HG03039 (cell line): Measurements from ENCODE around the gene DEPDC5.

Experiments
- ATAC-seq: cut with Tn5 transposase; IDR thresholded peaks from one replicate; pipeline ENCODE4 v1.9.1; 2021; ENCODE audit warnings: mild to moderate bottlenecking, moderate library complexity; ENCODE audit not compliant: unreplicated experiment

The DEPDC5 gene

DNA sequence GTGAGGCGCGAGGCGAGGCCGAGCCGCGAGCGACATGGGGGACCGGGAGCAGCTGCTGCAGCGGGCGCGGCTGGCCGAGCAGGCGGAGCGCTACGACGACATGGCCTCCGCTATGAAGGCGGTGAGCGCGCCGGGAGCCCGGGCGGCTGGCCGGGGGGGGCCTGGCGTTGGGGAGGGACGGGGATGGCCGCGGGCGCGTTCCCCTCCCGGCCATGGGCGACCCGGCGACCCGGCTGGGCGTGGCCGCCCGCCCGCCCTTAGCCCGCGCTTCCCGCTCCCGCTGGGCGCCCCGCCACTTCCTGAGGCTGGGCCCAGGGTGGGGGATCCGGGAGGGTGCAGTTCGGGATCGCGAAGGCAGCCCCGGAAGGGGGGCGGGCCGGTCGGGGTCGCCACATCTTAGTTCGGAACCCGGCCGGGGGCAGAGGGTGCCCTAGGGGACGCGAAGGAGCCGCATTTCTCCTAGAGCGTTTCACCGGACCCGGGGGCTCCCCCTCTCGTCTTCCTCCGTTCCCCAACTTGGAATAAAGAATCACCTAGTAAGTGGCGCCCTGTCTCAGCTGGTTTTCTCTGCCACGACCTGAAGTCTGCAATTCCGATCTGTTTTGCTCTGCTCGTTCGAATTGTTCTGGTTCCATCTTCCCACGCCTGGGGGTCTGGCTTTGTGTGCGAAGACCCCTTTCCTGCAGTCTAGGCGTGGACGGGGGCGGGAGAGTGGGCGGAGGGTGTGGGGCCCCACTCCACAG is 191.1 kb downstream of the DEPDC5 start:
- ATAC-seq, result peak; percentile 21

DNA sequence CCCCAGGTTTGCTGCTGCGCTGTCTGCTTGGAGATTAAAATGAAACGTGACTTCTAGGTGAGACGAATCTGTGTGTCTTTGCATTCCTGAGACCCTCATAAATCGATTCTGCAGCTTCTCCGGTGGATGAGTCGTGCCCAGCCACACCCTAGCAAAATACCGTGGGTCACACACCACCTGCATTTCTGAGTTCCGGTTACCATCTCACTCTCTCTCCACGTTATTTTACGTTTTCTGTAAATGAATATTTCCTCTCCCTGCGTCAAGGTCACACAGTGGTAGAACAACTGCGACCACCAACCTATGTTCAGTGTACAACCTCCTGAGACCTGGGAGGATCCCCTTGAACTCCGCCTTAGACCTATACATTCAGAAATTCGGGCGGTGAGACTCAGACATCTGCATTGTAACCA is 191.6 kb downstream of the DEPDC5 start:
- ATAC-seq, result no peak

DNA sequence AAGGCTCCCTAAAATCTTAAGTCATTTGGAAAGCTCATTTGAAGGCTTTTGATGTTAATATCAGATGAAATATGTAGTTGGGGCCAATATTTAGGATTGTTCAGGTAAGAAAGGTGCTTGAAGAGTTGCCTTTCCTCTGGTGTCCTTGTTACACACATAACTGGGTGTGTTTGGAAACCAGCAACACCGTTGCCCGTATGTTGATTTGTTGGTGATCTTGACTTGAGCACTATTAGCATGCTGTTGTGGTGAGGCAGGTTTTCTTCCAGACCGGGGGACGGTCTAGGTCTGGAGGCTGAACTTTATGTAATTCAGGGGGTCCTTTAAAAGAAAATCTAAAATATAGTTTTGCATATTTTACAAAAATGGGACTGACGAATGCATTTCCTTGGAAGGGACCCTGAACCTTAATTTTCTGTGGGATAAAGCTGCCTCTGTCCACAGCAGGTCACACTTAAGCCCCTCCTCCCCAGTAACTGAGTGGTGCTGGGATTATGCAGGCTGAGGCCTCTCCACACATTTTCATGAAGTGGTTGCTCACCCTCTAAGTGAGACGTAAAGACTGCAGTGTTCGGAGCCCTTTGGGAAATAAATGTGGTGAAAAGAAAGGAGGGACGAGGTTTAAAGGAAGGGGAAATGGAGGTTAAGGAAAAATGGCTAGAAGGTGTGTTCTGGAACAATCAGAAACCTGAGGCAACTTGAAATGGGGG is 192.3 kb downstream of the DEPDC5 start:
- no peak for ATAC-seq

DNA sequence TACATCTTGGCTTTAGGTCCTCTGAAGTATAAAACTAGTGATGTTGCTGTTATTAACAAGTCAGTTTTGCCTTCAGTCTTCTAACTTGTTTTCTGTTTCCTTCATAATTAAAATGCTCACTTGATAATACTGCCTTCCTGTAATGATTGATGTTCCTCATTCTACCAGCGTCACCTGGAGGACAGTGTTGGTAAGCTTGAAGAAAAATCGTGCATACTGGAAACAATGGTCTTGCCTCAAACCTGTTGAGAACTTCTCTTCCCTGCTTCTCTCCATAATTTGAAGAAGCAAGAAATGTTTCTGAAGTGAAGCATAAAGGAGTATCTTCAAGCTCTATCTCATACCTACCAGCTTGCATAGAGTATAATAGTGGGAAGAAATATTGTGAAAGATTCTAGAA is 193.5 kb downstream of the DEPDC5 start:
- no peak for ATAC-seq

DNA sequence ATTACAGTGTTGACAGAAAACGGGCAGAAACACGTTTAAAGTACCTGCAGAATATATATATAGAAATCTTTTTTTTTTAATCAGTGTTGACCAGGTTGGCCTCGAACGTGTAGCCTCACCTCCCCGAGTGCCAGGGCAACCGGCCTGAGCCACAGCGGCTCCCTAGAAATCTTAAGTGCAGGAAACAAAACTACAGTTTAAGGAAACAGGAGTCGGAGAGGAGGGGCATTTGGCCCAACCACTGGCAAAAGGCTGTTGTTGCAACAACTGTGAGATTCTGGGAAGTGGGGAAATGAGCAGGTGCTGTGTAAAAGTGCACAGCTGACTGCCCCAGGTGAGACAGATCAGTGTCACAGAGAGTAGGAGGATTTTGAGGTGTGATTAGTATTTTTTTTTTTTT is 194.2 kb downstream of the DEPDC5 start:
- ATAC-seq, result no peak

DNA sequence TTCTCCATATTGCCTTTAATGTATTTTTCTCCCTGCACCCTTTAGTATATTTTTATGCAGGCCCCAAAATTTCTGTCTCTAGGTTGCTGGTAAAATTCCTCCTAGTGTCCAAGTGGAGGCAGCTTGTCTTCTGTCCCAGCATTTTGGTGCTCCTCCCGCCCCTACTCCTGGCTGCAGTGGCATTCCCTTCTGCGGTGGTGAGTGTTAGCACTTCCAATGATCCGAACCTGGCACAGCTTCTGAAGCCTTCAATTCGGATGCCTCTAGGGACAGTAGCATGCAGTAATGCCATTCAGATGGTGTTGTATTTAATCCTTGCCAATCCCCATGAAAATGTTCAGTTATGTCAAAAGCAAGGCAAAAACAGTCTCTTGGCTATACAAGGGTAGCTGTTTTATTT is 196.4 kb downstream of the DEPDC5 start:
- ATAC-seq, result no peak

DNA sequence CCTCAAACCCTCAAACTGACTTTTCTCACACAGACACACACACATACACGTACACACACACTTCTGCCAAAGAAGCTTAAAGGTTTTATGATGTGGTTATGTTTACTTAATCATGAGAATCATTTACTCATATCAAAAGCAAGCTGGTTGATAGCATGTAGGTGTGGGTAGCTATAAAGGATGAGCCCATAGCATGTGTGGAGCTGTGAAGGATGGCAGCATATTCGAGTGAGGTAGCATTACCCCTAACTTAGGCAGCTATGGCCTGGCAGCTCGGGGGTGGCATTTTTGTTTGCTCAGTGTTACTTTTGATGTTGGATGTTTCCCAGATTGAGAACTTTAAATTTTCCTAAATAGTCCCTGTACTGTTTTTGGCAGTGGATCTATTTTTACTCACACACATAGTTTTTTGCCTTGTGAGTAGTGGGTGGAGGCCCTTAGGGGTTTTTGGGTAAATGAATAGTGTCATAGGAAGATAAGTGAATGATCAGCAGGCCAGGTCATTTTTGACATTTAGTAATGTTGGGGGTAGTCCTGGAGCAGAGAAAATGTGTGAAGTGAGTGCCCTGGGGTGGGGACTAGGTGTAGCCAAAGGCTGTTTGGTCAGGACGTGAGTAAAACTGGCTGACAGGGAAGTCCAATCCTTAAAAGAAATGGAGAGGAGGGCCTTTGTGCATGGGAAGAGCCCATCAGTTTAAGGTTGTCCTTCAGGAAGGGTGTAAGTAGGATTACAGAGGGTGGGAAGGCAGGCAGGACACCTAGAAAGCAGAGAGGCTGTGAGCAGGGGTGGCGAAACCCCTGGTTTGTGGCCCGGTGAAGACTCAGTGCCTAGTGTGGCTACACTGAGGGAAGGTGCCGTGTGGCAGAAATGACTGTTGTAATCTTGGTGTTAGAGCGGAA is 197.6 kb downstream of the DEPDC5 start:
- no peak for ATAC-seq

DNA sequence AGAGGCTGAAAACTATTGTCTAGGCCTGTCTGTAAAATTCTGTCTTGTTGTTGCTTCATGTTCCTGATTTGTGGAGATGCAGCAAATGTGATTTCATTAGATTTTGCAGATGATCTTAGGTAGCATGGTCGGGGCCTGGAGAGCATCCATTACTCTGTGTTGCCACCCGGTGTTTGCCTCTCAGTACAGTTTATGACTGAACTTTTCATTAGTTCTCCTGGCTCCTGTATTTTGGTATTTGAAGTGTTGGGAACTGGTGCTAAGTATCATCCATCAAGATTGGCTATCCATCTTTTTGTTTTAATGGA is 198.2 kb downstream of the DEPDC5 start:
- ATAC-seq, result no peak

DNA sequence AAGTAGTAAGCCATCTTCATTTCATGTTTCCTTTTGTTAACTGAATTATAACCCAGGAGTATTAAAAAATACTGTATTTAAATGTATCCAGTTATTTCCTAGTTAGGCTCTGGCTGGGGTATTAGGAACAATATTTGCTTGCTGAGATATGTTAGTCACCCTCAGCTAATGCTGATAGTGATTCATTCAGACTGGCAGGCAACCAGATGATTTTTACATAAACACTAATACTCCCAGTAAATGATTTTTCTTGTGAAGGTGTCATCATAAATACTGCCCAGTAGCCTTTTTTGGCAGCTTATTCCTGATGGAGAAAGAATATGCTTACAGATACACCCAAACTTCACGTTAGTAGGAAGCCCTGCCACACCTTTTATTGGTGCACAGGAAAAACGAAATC is 198.7 kb downstream of the DEPDC5 start:
- no peak for ATAC-seq

DNA sequence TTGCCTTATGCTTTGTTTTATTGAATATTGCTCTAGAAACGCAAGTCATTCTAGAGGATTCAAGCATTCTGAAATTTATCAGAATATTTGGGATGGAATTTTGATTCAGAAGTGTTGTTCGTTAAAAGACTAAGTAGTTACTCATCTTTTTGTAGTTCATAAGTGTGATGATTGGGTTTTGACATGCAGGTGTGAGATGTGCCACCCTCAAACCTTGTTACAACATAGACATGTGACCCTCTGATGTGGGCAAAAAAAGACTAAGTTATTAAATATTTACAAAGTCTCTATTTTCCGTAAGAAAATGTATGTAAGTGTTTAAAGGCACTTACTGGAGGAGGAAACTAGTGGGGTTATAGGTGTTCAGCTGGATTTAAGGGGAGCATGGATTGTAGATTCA is 199.4 kb downstream of the DEPDC5 start:
- no peak for ATAC-seq

DNA sequence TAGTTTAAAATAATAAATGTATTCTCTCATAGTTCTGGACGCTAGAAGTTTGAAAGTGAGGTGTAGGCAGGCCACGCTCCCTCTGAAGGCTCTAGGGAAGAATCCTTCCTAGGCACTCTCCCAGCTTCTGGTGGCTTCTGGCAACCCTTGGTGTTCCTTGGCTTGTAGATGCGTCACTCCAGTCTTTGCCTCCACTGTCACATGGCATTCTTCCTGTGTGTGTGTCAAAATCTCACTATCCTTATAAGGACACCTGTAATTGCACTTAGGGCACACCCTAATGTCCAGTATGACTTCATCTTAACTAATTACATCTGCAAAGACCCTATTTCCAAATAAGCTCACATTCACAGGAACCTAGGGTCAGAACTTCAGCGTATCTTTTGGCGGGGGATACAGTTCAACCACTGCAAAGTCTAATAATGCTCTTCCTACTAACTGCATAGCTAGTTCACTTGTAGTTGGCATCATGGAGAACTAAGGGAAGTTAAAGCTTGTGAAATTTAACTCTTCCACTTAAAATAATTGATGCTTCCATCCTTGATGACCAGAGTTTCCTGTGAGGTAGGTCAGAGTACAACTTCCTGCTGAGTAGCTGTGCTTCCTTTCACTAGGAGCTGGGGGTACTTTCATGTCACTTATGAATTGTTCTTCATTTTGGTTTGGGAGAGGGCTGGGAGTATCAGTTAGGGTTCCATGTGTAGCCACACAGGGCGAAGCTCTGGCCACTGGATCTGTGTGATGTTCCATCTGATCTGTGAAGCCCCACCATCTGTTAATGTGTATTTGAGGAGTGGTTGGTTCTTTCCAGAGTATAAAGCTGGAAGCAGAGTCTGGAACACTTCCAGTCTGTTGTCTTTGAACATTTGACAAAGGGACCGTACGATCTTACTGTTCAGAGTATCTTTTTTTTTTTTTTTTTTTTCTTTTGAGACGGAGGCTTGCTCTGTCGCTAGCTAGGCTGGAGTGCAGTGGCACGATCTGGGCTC is 201.0 kb downstream of the DEPDC5 start:
- no peak for ATAC-seq

DNA sequence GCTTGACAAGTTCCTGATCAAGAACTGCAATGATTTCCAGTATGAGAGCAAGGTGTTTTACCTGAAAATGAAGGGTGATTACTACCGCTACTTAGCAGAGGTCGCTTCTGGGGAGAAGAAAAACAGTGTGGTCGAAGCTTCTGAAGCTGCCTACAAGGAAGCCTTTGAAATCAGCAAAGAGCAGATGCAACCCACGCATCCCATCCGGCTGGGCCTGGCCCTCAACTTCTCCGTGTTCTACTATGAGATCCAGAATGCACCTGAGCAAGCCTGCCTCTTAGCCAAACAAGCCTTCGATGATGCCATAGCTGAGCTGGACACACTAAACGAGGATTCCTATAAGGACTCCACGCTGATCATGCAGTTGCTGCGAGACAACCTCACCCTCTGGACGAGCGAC is 202.5 kb downstream of the DEPDC5 start:
- no peak for ATAC-seq
